Measurements from ENCODE around the gene CENPK. TPM values are rescaled to one million over a fixed set of nuclear protein-coding genes. Genes with fewer than 3 reads are reported as not detected.

Gene CENPK
- total and polyA plus RNA-seq, 12 donors: 0.32 to 13.7 (median 1.3) TPM; not detected in 1

DNA sequence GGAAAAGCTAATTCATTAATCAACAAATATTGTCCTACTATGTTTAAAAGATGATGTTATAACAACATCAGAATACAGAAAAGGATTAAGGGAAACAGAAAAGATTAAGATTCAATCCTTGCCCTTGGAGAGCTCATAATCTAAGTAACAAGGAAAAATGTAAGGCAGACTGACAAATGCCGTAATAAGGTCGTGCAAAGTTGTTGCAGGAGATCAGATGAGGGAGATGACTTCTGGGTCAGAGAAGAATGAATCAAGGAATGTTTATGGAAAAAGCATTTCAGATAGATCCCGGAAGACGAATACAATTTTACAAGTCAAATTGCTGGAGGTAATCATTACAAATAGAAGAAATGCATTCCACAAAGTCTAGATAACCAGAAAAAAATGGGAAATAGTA is 87.6 kb downstream of the CENPK start:
- whole genome bisulfite sequencing, 4 donors: 85 to 94% (median 91%) methylated on average over 4 of the region's 4 CpGs
- DNase-seq: no peak
- no peaks in the 10 kb centered on the region for H3K9me3 ChIP-seq (replicated peaks in 1 of 3)
- H3K36me3 ChIP-seq (replicated peaks in 1 of 2): no peaks in the 10 kb centered on the region
- no peaks in the 10 kb centered on the region for H3K27me3 ChIP-seq
- TF ChIP-seq, protein P1, sequence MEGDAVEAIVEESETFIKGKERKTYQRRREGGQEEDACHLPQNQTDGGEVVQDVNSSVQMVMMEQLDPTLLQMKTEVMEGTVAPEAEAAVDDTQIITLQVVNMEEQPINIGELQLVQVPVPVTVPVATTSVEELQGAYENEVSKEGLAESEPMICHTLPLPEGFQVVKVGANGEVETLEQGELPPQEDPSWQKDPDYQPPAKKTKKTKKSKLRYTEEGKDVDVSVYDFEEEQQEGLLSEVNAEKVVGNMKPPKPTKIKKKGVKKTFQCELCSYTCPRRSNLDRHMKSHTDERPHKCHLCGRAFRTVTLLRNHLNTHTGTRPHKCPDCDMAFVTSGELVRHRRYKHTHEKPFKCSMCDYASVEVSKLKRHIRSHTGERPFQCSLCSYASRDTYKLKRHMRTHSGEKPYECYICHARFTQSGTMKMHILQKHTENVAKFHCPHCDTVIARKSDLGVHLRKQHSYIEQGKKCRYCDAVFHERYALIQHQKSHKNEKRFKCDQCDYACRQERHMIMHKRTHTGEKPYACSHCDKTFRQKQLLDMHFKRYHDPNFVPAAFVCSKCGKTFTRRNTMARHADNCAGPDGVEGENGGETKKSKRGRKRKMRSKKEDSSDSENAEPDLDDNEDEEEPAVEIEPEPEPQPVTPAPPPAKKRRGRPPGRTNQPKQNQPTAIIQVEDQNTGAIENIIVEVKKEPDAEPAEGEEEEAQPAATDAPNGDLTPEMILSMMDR (IDR thresholded peaks at IDR 0.05): no peak
- no peak for TF ChIP-seq POLR2A (IDR thresholded peaks at IDR 0.05)
- H3K27ac ChIP-seq: no peak overlapping the region
- H3K4me1 ChIP-seq (replicated peaks in 1 of 2): peaks cover 0 to 9% of the 10 kb centered on the region in 2 donors
- intact Hi-C loops (cut with DNase I): no loop called here
- no peak overlapping the region for H3K4me3 ChIP-seq

DNA sequence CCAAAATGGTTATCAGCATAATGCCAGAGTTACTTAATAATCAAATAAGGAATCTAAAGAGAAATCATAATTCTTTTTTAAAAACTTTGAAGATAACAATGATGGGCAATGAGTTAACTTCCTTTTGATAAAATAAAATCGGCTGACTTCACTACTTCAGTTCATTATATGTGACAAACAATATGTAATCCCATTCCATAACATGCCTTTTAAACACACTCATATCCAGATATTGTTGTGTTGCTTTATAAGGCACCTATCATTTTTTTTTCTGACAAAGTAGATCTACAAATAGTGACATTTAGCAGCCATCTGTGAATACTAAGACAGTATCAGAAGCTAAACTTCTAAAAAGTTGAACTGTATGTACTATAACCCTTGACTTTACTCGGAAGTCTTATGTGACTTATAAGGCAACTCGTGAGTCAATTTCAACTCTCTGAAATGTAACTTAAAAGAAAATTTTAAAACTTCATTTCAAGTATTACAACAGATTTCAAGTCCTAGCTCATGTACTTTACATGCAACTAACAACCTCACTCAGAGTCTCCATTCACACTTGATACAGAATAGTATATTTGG is 88.7 kb downstream of the CENPK start:
- Histone ChIP-seq H3K9me3 (replicated peaks in 1 of 3) (no peaks in the 10 kb centered on the region), H3K4me3 (no peak overlapping the region), H3K4me1 (replicated peaks in 1 of 2) (no peaks in the 10 kb centered on the region), H3K36me3 (replicated peaks in 1 of 2) (no peaks in the 10 kb centered on the region), H3K27ac (no peak overlapping the region), H3K27me3 (no peaks in the 10 kb centered on the region)
- DNase-seq: no peak
- no peak for TF ChIP-seq POLR2A (IDR thresholded peaks at IDR 0.05)
- TF ChIP-seq, protein P1 (IDR thresholded peaks at IDR 0.05): no peak
- intact Hi-C loops (cut with DNase I): no loop called here
- WGBS, 4 donors: 61 to 69% (median 65%) methylated on average over 3 of the region's 3 CpGs

DNA sequence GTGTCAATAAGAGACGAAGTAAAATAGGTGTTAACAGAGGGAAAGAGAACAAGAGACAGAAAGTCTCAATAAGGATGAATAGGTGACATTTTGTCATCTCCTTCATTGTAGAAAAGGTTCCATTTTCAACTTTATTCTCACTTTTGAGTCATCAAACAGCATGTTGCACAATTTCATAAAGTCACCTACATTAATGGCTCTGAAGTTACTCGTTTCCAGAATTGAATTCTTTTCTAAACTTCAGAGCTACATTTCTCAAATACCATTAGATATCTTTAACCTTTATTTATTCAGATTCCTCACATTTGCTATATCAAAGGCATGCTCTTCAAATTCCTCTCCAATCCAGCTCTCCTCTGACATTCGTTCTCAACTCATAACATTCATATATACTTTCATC is 94.3 kb downstream of the CENPK start:
- Histone ChIP-seq H3K36me3 (replicated peaks in 1 of 2) (no peaks in the 10 kb centered on the region), H3K27ac (no peak overlapping the region), H3K27me3 (no peaks in the 10 kb centered on the region), H3K4me1 (replicated peaks in 1 of 2) (no peaks in the 10 kb centered on the region), H3K4me3 (no peak overlapping the region), H3K9me3 (replicated peaks in 1 of 3) (no peaks in the 10 kb centered on the region)
- TF ChIP-seq POLR2A (IDR thresholded peaks at IDR 0.05): no peak
- TF ChIP-seq, protein P1 (IDR thresholded peaks at IDR 0.05): no peak
- intact Hi-C loops (cut with DNase I): no loop called here
- 75 to 89% (median 77%) methylated on average over 3 of the region's 3 CpGs for WGBS, 4 donors
- no peak for DNase-seq

Small RNA genes lying within 50 kb of the gene (small RNA-seq; reads per million reads assigned to genes)
- gene RNU6-540P: 0 reads per million in 2 donors

Other genes starting within 250 kb of the CENPK start
- gene ADAMTS6, start 81.2 kb downstream of the CENPK start, total RNA-seq: 10 to 100 TPM in 1 of 9 donors, 1 to 10 TPM in 4, under 1 TPM in 4; 0.54 to 11.9 (median 1.0) TPM
- gene ADAMTS6, start 81.2 kb downstream of the CENPK start, polyA plus RNA-seq: under 1 TPM; 0.24 to 0.91 (median 0.72) TPM
- 100 to 1,000 TPM in 1 of 9 donors, 10 to 100 TPM in 8; 15.3 to 181 (median 26.5) TPM for gene PPWD1, start 128 bp upstream of the CENPK start, total RNA-seq
- 10 to 100 TPM; 24.8 to 32.7 (median 30.4) TPM for gene PPWD1, start 128 bp upstream of the CENPK start, polyA plus RNA-seq
- 10 to 100 TPM; 12.8 to 32.2 (median 19.3) TPM for gene TRIM23, start 61.2 kb upstream of the CENPK start, total RNA-seq
- 10 to 100 TPM in 1 of 3 donors, 1 to 10 TPM in 2; 4.2 to 14.1 (median 4.7) TPM for gene TRIM23, start 61.2 kb upstream of the CENPK start, polyA plus RNA-seq
- gene SHLD3, start 61.9 kb upstream of the CENPK start, total RNA-seq: 10 to 100 TPM in 1 of 9 donors, 1 to 10 TPM in 8; 1.0 to 11.7 (median 2.9) TPM
- 1 to 10 TPM; 2.8 to 5.5 (median 3.9) TPM for gene SHLD3, start 61.9 kb upstream of the CENPK start, polyA plus RNA-seq
- gene TRAPPC13, start 61.9 kb upstream of the CENPK start, total RNA-seq: 10 to 100 TPM in 8 of 9 donors, 1 to 10 TPM in 1; 9.8 to 53.6 (median 18.2) TPM
- gene TRAPPC13, start 61.9 kb upstream of the CENPK start, polyA plus RNA-seq: 10 to 100 TPM; 14.9 to 26.9 (median 19.5) TPM
- gene SGTB, start 158.9 kb upstream of the CENPK start, total RNA-seq: 1 to 10 TPM; 1.1 to 7.1 (median 4.3) TPM
- 1 to 10 TPM; 1.0 to 4.2 (median 1.7) TPM for gene SGTB, start 158.9 kb upstream of the CENPK start, polyA plus RNA-seq
- 10 to 100 TPM in 2 of 9 donors, 1 to 10 TPM in 7; 4.3 to 14.1 (median 8.4) TPM for gene NLN, start 159.0 kb upstream of the CENPK start, total RNA-seq
- gene NLN, start 159.0 kb upstream of the CENPK start, polyA plus RNA-seq: 10 to 100 TPM in 1 of 3 donors, 1 to 10 TPM in 1, under 1 TPM in 1; 0.77 to 13.7 (median 2.0) TPM

All from adrenal gland (tissue), 12 donors.